ENCODE measurements around the gene RAD9B. TPM values are rescaled to one million over a fixed set of nuclear protein-coding genes. Genes with fewer than 3 reads are reported as not detected.

The RAD9B gene
- total and polyA plus RNA-seq, 9 of the 15 experiments (the other 6 are each of a cell fraction or from before 2014, with no cell fraction given) = 0.05 to 0.83 (median 0.32) TPM

DNA sequence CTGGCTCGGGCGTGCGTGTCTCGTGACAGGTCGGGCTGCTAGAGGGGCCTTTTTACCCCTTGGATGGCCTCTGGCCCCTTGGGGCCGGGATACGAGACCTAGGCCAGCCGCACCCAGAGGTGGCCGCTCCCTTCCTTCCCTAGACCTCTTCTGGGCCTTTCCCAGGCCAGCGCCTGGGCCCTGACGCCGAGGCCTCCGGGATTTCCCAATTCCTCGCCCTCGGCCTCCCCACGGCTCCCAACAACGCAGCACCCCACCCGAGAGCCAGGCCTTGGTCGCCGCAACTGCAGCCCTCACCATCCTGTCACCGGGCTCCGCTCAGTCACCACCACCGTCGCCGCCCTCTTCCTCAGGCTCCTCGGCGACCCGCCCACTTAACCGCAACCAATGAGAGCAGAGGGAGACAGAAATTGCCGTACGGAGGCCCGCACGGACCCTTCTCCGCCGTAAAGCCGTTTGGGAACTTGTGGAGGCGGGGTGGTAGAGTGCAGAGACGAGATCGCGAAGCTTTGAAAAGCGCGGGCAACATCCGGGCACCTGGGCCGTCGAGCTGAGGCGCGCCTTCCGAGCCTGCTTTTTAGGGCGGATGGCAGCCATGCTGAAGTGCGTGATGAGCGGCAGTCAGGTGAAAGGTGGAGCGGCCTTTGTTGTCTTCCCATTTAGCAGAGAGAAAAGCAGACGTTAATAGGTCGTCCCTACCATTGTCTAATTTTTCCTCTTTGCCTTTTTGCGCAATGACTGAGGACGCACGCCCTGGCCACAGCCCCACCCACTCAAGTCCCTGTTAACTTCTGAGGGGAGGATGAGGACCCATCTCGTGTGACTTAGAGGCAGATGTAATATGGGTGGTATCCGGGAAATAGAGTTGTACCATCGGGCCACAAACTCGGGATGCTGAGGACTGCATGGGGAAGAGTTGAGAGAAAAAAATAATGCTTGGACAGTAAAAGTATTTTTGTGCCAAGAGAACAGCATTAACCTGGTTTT lies at the start of gene RAD9B, which contains the start of gene VPS29 (continued):
- no peak for TF ChIP-seq HDGF (IDR thresholded peaks at IDR 0.05)
- TF ChIP-seq, protein P1, sequence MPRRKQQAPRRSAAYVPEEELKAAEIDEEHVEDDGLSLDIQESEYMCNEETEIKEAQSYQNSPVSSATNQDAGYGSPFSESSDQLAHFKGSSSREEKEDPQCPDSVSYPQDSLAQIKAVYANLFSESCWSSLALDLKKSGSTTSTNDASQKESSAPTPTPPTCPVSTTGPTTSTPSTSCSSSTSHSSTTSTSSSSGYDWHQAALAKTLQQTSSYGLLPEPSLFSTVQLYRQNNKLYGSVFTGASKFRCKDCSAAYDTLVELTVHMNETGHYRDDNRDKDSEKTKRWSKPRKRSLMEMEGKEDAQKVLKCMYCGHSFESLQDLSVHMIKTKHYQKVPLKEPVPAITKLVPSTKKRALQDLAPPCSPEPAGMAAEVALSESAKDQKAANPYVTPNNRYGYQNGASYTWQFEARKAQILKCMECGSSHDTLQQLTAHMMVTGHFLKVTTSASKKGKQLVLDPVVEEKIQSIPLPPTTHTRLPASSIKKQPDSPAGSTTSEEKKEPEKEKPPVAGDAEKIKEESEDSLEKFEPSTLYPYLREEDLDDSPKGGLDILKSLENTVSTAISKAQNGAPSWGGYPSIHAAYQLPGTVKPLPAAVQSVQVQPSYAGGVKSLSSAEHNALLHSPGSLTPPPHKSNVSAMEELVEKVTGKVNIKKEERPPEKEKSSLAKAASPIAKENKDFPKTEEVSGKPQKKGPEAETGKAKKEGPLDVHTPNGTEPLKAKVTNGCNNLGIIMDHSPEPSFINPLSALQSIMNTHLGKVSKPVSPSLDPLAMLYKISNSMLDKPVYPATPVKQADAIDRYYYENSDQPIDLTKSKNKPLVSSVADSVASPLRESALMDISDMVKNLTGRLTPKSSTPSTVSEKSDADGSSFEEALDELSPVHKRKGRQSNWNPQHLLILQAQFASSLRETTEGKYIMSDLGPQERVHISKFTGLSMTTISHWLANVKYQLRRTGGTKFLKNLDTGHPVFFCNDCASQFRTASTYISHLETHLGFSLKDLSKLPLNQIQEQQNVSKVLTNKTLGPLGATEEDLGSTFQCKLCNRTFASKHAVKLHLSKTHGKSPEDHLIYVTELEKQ (CRISPR knock-in tag; IDR thresholded peaks at IDR 0.05) = peak; percentile 87
- no peak for TF ChIP-seq JUNB (CRISPR knock-in tag; conservative IDR thresholded peaks at IDR 0.05)
- TF ChIP-seq ARID1B (IDR thresholded peaks at IDR 0.05) = peak; percentile 16; the same call in 1 of the 2 replicates
- TF ChIP-seq CBX8 (IDR thresholded peaks at IDR 0.05; ENCODE audit: borderline replicate concordance, extremely low read depth, low read depth, low read length, poor library complexity, severe bottlenecking) = no peak
- TF ChIP-seq BDP1 (IDR thresholded peaks at IDR 0.05; ENCODE audit: insufficient read depth, insufficient read length) = no peak
- TF ChIP-seq ZNF444 (CRISPR knock-in tag; IDR thresholded peaks at IDR 0.05) = 0 out of 2 replicates have a peak, but pooled peaks have one; percentile 43
- TF ChIP-seq LCOR (CRISPR knock-in tag; IDR thresholded peaks at IDR 0.05) = peak; percentile 100
- TF ChIP-seq ZNF121 (CRISPR knock-in tag; conservative IDR thresholded peaks at IDR 0.05) = no peak; the same call in 1 of the 2 replicates
- TF ChIP-seq ZNF384 (IDR thresholded peaks at IDR 0.05; ENCODE audit: low read depth, low read length) = no peak; the same call in 1 of the 2 replicates
- TF ChIP-seq, protein P2, sequence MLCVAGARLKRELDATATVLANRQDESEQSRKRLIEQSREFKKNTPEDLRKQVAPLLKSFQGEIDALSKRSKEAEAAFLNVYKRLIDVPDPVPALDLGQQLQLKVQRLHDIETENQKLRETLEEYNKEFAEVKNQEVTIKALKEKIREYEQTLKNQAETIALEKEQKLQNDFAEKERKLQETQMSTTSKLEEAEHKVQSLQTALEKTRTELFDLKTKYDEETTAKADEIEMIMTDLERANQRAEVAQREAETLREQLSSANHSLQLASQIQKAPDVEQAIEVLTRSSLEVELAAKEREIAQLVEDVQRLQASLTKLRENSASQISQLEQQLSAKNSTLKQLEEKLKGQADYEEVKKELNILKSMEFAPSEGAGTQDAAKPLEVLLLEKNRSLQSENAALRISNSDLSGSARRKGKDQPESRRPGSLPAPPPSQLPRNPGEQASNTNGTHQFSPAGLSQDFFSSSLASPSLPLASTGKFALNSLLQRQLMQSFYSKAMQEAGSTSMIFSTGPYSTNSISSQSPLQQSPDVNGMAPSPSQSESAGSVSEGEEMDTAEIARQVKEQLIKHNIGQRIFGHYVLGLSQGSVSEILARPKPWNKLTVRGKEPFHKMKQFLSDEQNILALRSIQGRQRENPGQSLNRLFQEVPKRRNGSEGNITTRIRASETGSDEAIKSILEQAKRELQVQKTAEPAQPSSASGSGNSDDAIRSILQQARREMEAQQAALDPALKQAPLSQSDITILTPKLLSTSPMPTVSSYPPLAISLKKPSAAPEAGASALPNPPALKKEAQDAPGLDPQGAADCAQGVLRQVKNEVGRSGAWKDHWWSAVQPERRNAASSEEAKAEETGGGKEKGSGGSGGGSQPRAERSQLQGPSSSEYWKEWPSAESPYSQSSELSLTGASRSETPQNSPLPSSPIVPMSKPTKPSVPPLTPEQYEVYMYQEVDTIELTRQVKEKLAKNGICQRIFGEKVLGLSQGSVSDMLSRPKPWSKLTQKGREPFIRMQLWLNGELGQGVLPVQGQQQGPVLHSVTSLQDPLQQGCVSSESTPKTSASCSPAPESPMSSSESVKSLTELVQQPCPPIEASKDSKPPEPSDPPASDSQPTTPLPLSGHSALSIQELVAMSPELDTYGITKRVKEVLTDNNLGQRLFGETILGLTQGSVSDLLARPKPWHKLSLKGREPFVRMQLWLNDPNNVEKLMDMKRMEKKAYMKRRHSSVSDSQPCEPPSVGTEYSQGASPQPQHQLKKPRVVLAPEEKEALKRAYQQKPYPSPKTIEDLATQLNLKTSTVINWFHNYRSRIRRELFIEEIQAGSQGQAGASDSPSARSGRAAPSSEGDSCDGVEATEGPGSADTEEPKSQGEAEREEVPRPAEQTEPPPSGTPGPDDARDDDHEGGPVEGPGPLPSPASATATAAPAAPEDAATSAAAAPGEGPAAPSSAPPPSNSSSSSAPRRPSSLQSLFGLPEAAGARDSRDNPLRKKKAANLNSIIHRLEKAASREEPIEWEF (CRISPR knock-in tag; IDR thresholded peaks at IDR 0.05) = peak; percentile 96
- TF ChIP-seq, protein P3, sequence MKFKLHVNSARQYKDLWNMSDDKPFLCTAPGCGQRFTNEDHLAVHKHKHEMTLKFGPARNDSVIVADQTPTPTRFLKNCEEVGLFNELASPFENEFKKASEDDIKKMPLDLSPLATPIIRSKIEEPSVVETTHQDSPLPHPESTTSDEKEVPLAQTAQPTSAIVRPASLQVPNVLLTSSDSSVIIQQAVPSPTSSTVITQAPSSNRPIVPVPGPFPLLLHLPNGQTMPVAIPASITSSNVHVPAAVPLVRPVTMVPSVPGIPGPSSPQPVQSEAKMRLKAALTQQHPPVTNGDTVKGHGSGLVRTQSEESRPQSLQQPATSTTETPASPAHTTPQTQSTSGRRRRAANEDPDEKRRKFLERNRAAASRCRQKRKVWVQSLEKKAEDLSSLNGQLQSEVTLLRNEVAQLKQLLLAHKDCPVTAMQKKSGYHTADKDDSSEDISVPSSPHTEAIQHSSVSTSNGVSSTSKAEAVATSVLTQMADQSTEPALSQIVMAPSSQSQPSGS (CRISPR knock-in tag; IDR thresholded peaks at IDR 0.05) = no peak
- no peak; the same call in 1 of the 2 replicates for TF ChIP-seq RFX5 (IDR thresholded peaks at IDR 0.05; ENCODE audit: low read depth, low read length)
- peak; percentile 94 for TF ChIP-seq TAF1 (IDR thresholded peaks at IDR 0.05; ENCODE audit: control insufficient read depth, extremely low read depth, insufficient read depth, low read length, severe bottlenecking)

Data from K562 (cell line).